Activated CD4-positive, alpha-beta T cell treated with anti-CD3 and anti-CD28 coated beads, Interleukin-2, amount 10 ng/mL, durations not matched to agents 7 days and 5 days (primary cell): ENCODE results near the gene HNF1B. TPM values are rescaled to one million over a fixed set of nuclear protein-coding genes. Genes with fewer than 3 reads are reported as not detected.

Experiments
- CTCF ChIA-PET: fragments of 350-600 bp; sonication (Branson Sonifier 250); formaldehyde crosslinking; loops from one replicate; lab custom pipeline; 2021; ENCODE audit warnings: antibody characterized with exemption; lab: Charles Lee
- POLR2A ChIA-PET: fragments of 350-600 bp; sonication (Branson Sonifier 250); formaldehyde crosslinking; loops from one replicate; lab custom pipeline; 2021; ENCODE audit warnings: antibody characterized with exemption; lab: Charles Lee
- DNase-seq: peaks from one replicate; pipeline ENCODE4 v3.0.0-alpha.2; 2020
- H3K27ac Mint-ChIP-seq: one replicate; pipeline ENCODE4 v1.8.0; 2021; ENCODE audit warnings: mild to moderate bottlenecking, moderate library complexity, mixed read lengths
- H3K27me3 Mint-ChIP-seq: one replicate; pipeline ENCODE4 v1.8.0; 2021; ENCODE audit warnings: mixed read lengths
- H3K36me3 Mint-ChIP-seq: one replicate; pipeline ENCODE4 v1.8.0; 2021; ENCODE audit warnings: low read depth, mixed read lengths
- H3K4me1 Mint-ChIP-seq: one replicate; pipeline ENCODE4 v1.8.0; 2021; ENCODE audit warnings: mixed read lengths
- H3K4me3 Mint-ChIP-seq: one replicate; pipeline ENCODE4 v1.8.0; 2021; ENCODE audit warnings: mild to moderate bottlenecking, moderate library complexity, mixed read lengths
- H3K9me3 Mint-ChIP-seq: one replicate; pipeline ENCODE4 v1.8.0; 2021; ENCODE audit warnings: mixed read lengths
- total RNA-seq, 2 experiments: library from RNA; stranded (reverse); gene quantifications; one replicate each; pipeline ENCODE4 v1.2.3, GENCODE V29; 2021

The HNF1B gene
- total RNA-seq, 2 experiments from 2014 or later, result 0.08 TPM; not detected in 1

DNA sequence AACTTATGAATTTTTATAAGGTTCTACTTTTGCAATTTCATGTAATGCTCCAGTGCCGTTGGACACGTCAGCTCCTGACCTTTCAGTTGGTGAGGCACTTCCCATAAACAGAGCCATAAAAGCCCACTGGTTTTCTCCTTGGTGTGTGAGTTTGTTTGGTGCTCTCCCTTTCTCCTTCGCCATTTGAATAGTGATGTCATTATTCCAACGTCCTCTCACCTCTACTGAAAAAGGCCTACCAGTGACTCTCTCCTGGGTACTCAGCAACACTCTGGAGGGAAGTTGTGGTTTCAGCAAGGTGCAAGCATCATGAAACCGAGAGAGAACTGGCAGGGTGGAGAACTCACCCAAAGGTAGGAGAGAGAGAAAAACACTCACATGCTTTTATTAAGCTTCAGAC, 29.6 kb upstream of the HNF1B start:
- Mint-ChIP-seq H3K36me3 (no peaks in the 10 kb centered on the region), H3K4me3 (peak overlapping the region; percentile 14), H3K9me3 (no peaks in the 10 kb centered on the region), H3K27me3 (peaks cover 26% of the 10 kb centered on the region), H3K27ac (no peak overlapping the region), H3K4me1 (peaks cover 42% of the 10 kb centered on the region)
- peak; percentile 64 for DNase-seq
- ChIA-PET POLR2A (no interaction called here), CTCF (no interaction called here)

DNA sequence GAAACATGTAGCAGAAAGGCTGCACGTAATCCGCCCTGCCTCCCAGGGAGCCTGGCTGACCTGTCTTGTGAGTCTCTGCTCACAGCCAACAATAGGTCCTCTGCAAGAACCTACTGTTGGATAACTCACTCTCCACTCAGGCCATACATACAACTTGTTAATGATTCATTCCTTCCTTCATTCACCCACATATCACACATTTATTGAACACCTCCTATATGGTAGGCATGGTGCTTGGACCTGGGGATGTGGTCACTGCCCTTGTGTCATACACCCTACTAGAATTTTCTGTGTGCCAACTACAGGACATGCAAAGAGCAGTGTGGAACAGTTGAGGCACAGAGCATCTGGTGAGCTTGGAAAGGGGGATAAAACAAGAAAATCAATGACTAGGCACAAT, 28.1 kb upstream of the HNF1B start:
- Mint-ChIP-seq H3K4me1 (peaks cover 38% of the 10 kb centered on the region), H3K36me3 (no peaks in the 10 kb centered on the region), H3K27ac (no peak overlapping the region), H3K27me3 (peaks cover 31% of the 10 kb centered on the region), H3K9me3 (no peaks in the 10 kb centered on the region), H3K4me3 (no peak overlapping the region)
- ChIA-PET POLR2A (no interaction called here), CTCF (no interaction called here)
- no peak for DNase-seq

DNA sequence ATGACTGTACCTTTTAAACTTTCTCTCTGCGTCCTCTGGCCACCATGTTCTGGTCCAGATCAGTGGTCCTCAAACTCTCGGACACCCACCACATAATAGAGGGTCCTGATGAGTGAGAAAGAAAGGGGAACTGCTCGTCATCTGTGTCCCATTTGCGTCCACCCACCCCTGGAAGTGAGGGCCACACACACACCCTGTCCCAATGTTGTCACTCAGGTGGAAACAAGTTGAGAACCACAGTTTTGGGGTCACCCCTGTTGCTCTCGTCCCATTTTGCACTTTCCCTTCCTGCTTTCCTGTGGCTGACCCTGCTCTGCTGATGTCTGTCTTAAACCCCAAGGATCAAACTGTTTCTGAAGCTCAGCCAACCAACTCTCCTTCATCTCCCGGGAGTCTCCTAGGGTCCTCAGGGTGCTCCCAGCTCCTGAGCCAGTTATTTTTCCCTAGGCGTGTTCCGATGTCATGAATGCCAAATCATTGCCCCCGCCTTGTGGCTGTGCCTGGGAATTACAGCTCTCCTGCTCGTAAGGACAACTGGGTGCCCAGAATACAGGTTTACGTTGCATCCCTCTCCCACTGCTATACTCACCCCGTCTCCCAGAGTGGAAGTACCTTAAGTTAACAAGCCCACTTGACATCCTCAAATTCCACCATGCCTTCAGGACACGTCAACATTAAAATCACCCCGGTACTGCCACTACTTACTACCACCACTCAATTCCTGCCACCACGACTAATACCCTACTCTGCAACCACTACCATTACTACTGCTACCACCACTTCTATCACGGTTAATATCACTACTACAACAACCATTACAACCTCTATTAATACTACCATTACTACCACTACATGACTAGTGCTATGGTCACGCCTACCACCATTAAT, 26.0 kb upstream of the HNF1B start:
- POLR2A ChIA-PET, result no interaction called here
- Mint-ChIP-seq H3K27me3 (peaks cover 43% of the 10 kb centered on the region), H3K4me1 (peaks cover 46% of the 10 kb centered on the region), H3K27ac (no peak overlapping the region), H3K36me3 (peaks cover 4% of the 10 kb centered on the region), H3K4me3 (no peak overlapping the region), H3K9me3 (peaks cover 2% of the 10 kb centered on the region)
- CTCF ChIA-PET, result interaction anchor here (0.6 to 2.4 kb wide), 3 partner anchors 12 to 15 kb away, joined by 5 to 7 read pairs (median 7); no protein-coding TSS in a partner anchor
- peak; percentile 43 for DNase-seq

DNA sequence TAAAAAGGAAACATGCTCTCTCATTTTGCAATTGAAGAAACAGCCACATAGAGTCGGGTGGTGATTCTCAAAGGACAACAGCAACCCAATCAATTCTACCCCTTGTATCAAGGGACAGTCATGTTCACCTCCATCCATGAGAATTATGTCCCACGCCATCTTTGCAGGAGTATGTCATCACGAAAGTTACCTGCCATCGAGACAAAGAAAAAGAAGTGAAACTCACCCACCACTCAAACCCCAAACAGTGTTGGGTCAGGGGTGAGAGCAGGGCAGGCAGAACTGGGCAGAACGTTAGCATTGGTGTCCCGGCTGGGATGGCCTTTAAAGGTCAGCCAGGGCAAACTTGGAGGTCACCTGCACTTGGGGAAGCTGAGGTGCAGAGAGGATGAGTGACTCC, 24.2 kb upstream of the HNF1B start:
- Mint-ChIP-seq H3K9me3 (peaks cover 2% of the 10 kb centered on the region), H3K27ac (no peak overlapping the region)

DNA sequence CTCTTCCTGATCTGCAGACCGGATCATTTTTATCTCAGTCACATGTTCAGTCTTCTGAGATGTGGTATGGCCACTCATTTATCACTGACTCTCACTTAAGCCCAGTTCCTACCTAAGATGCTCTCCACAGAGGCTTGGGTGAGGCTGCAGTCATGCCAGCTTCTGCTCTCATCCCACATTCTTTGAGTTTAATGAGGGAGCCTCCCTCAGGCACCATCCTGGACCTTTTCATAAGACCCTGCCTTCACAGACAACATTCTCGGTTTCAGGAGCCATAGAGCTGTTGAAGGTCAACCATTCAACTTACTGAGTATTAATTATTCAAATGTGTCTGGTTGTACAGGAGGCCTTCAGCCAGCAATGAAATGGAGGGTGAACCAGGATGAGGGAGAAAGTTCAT, 23.6 kb upstream of the HNF1B start:
- Mint-ChIP-seq H3K27me3 (peaks cover 50% of the 10 kb centered on the region), H3K4me1 (peaks cover 46% of the 10 kb centered on the region), H3K9me3 (peaks cover 2% of the 10 kb centered on the region), H3K36me3 (peaks cover 4% of the 10 kb centered on the region), H3K4me3 (no peak overlapping the region), H3K27ac (no peak overlapping the region)
- DNase-seq, result no peak
- POLR2A ChIA-PET, result no interaction called here
- CTCF ChIA-PET, result no interaction called here

More for the DNA sequence above, 24.2 kb upstream of the HNF1B start:
- DNase-seq, result no peak
- H3K27me3 Mint-ChIP-seq, result peaks cover 48% of the 10 kb centered on the region
- ChIA-PET CTCF (no interaction called here), POLR2A (no interaction called here)
- peaks cover 49% of the 10 kb centered on the region for H3K4me1 Mint-ChIP-seq
- no peak overlapping the region for H3K4me3 Mint-ChIP-seq
- H3K36me3 Mint-ChIP-seq, result peaks cover 4% of the 10 kb centered on the region

DNA sequence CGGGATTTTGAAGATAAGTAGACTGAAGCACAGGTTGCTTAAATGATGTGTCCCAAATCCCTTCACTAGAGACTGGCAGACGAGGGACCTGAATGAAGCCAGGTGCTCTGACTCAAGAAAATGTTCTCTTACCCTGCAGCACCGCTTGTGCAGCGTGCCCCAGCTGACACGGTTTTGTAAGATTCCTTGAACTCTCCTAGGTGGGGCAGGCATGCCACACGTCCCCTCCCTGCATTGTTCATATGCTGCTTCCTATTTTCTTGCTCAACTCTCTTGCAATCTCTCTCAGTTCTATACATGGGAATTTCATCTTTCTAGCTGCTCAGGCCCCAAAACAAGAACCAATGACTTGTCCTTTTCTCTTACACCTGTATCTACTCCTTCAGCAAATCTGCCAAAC, 22.1 kb upstream of the HNF1B start:
- no peak for DNase-seq
- Mint-ChIP-seq H3K27ac (no peak overlapping the region), H3K9me3 (peaks cover 2% of the 10 kb centered on the region), H3K36me3 (peaks cover 4% of the 10 kb centered on the region), H3K4me1 (peaks cover 44% of the 10 kb centered on the region), H3K4me3 (no peak overlapping the region), H3K27me3 (peaks cover 57% of the 10 kb centered on the region)
- CTCF ChIA-PET, result no interaction called here
- POLR2A ChIA-PET, result no interaction called here

DNA sequence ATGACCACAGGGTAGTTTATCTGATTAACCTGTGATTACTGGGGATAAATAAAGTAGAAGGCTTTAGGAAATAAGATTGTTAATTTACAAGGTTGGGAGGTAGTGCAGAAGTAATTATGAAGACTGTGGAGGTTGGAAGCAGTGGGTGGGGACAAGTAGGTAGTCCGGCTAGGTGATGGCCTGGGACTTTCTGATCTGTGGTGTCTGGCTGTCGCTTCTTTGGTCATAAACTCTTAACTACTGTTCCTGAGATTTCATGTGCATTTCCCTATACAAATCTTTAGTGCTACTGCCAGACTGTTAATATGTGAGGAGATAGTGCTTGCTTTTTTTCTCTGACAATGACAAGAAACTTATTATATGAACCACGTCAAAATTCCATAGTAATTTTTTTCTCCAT, 19.5 kb upstream of the HNF1B start:
- H3K4me1 Mint-ChIP-seq, result peaks cover 43% of the 10 kb centered on the region
- peaks cover 4% of the 10 kb centered on the region for H3K36me3 Mint-ChIP-seq
- ChIA-PET CTCF (interaction anchor here (1.4 kb wide), 1 partner anchor 28 kb away, joined by 7 read pairs; no protein-coding TSS in a partner anchor), POLR2A (no interaction called here)
- peak overlapping the region; percentile 25 for H3K4me3 Mint-ChIP-seq
- peaks cover 56% of the 10 kb centered on the region for H3K27me3 Mint-ChIP-seq
- H3K27ac Mint-ChIP-seq, result no peak overlapping the region
- peaks cover 2% of the 10 kb centered on the region for H3K9me3 Mint-ChIP-seq
- DNase-seq, result no peak

DNA sequence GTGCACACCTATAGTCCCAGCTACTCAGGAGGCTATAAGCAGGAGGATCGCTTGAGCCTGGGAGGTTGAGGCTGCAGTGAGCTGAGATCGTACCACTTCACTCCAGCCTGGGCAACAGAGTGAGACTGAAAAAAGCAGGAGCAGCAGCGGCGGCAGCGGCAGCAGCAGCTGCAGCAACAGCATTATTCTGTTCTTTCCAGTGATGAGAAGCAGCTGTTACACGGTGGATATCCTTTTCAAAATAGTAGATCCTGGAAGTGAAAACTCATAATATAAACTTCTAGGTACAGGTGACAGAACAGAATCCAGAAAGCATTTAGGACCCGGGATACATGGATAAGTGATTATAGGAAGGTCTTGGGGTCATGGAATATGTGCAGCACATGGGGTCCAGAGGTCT, 17.8 kb upstream of the HNF1B start:
- peaks cover 41% of the 10 kb centered on the region for H3K4me1 Mint-ChIP-seq

DNA sequence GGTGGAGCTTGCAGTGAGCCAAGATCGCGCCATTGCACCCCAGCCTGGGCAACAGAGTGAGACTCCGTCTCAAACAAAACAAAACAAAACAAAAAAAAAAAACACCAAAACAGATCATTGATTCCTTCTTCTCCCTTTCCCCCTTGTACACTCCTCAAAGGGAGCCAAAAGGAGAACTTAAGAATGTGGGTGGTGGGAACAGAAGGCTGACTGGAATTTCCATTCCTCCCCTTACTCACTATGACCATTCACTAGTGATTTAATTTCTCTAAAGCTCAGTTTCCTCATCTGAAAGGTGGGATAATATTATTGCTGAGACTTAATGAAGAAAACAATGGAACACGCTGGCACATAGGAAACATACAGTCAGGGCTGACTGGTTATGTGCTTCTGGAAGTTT, 17.1 kb upstream of the HNF1B start:
- Mint-ChIP-seq H3K27ac (no peak overlapping the region), H3K4me1 (peaks cover 37% of the 10 kb centered on the region), H3K36me3 (peaks cover 2% of the 10 kb centered on the region), H3K9me3 (no peaks in the 10 kb centered on the region), H3K27me3 (peaks cover 54% of the 10 kb centered on the region), H3K4me3 (no peak overlapping the region)
- DNase-seq, result no peak
- POLR2A ChIA-PET, result no interaction called here
- CTCF ChIA-PET, result no interaction called here

More for the DNA sequence above, 17.8 kb upstream of the HNF1B start:
- DNase-seq, result no peak
- peaks cover 58% of the 10 kb centered on the region for H3K27me3 Mint-ChIP-seq
- peaks cover 4% of the 10 kb centered on the region for H3K36me3 Mint-ChIP-seq
- ChIA-PET CTCF (interaction anchor here (0.7 kb wide), 1 partner anchor 52 kb away, joined by 3 read pairs; no protein-coding TSS in a partner anchor), POLR2A (no interaction called here)
- H3K9me3 Mint-ChIP-seq, result peaks cover under 1% of the 10 kb centered on the region
- H3K4me3 Mint-ChIP-seq, result no peak overlapping the region
- H3K27ac Mint-ChIP-seq, result no peak overlapping the region

DNA sequence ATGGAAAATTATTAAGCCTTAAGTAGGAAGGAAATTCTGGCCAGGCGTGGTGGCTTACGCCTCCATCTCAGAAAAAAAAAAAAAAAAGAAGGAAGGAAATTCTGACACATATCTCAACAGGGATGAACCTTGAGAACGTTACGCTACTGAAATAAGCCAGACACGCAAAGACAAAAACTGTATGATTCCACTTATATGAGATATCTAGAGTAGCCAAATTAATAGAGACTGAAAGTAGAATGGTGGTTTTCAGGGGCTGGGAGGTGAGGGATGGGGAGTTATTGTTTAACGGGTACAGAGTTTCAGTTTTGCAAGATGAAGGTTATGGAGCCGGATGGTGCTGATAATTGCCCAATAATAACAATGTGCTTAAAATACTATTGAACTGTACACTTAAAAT, 16.2 kb upstream of the HNF1B start:
- ChIA-PET POLR2A (no interaction called here), CTCF (no interaction called here)
- peaks cover 33% of the 10 kb centered on the region for H3K4me1 Mint-ChIP-seq
- H3K27ac Mint-ChIP-seq, result no peak overlapping the region
- H3K4me3 Mint-ChIP-seq, result peak overlapping the region; percentile 40
- no peaks in the 10 kb centered on the region for H3K36me3 Mint-ChIP-seq
- H3K27me3 Mint-ChIP-seq, result peaks cover 50% of the 10 kb centered on the region
- DNase-seq, result no peak
- no peaks in the 10 kb centered on the region for H3K9me3 Mint-ChIP-seq

DNA sequence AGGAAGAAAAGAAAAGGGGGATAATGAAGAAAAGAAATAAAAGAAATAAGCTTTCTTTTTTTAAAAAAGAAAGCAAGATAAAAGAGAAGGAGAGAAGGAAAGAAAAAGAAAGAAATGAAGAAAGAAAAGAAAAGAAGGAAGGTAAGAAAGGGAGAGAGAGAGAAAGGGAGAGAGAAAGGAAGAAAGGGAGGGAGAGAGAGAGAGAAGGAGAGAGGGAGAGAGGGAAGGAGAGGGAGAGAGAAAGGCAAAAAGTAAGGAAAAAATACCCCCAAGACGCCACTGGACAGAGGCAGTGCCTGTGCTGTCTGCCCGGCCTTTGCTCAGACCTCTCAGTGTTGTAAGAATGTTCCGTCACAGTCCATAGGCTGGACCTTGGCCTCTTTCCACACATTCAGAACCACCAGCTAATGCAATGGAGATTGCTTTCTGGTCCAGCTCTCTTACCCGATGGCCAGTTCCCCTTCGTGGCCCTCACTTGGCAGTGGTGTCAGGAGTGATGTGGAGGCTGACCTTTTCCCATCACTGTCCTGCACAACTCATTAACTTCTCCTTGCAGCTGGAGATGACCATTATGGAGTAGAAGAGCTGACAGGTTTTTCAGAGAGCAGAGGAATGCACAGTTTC, 14.3 kb upstream of the HNF1B start:
- DNase-seq, result no peak
- Mint-ChIP-seq H3K27ac (no peak overlapping the region), H3K9me3 (no peaks in the 10 kb centered on the region), H3K4me1 (peaks cover 14% of the 10 kb centered on the region), H3K27me3 (peaks cover 49% of the 10 kb centered on the region), H3K4me3 (no peak overlapping the region), H3K36me3 (no peaks in the 10 kb centered on the region)
- ChIA-PET CTCF (interaction anchor here (0.7 to 1.7 kb wide), 2 partner anchors 11 to 251 kb away, joined by 3 to 7 read pairs; no protein-coding TSS in a partner anchor), POLR2A (no interaction called here)

DNA sequence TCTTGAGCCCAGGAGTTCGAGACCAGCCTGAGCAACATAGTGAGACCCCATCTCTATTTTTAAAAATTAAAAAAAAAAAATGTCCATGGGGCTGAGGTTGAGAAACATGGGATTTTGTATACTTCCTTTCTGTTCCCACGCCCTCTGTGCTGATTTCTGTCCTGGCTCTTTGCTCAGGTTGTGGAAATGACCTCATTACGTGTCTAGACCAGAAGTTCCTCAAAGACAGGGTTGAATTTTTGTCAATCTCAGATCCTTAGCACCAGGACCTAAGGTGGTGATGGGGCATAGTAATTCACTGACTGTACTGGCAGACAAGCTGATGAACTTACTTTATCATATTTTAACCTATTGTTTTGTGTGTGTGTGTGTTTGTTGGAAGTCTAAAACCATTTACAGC, 11.2 kb upstream of the HNF1B start:
- no peaks in the 10 kb centered on the region for H3K36me3 Mint-ChIP-seq
- H3K9me3 Mint-ChIP-seq, result no peaks in the 10 kb centered on the region
- no peak for DNase-seq
- H3K4me3 Mint-ChIP-seq, result no peak overlapping the region
- ChIA-PET POLR2A (no interaction called here), CTCF (interaction anchor here (0.6 kb wide), 1 partner anchor 14 kb away, joined by 5 read pairs; no protein-coding TSS in a partner anchor)
- peaks cover 41% of the 10 kb centered on the region for H3K27me3 Mint-ChIP-seq
- peaks cover 2% of the 10 kb centered on the region for H3K4me1 Mint-ChIP-seq
- H3K27ac Mint-ChIP-seq, result no peak overlapping the region

DNA sequence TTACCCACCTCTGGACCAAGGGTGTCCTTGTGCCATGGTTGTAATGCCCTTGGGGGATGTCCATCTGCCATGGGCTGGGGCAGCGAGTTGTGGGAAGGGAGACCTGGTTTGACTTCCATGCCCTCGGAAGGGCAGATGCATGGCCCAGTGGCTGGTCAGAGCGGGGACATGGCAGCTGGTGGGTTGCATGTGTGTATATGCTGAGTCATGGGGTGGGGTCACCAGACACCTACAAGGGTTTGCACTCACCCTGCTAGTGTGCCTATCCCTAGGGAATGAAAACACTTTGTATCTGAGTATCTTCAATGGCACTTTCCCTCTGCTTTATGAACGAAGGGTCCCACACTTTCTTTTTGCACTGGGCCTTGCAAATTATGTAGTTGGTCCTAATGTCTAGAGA, 10.6 kb upstream of the HNF1B start:
- ChIA-PET CTCF (no interaction called here), POLR2A (no interaction called here)
- DNase-seq, result no peak
- no peaks in the 10 kb centered on the region for H3K9me3 Mint-ChIP-seq
- H3K4me1 Mint-ChIP-seq, result peaks cover 2% of the 10 kb centered on the region
- H3K27ac Mint-ChIP-seq, result no peak overlapping the region
- no peaks in the 10 kb centered on the region for H3K36me3 Mint-ChIP-seq
- H3K4me3 Mint-ChIP-seq, result no peak overlapping the region
- H3K27me3 Mint-ChIP-seq, result peaks cover 45% of the 10 kb centered on the region
